Measurements from ENCODE around the gene PHYHD1.

The PHYHD1 gene

GRCh38 chr9:128986671-128987070, 65.9 kb downstream of the PHYHD1 start:
- DNase-seq = no peak

- no peak for DNase-seq
Measured at GRCh38 chr9:128987805-128988204, 67.0 kb downstream of the PHYHD1 start.

Data from stimulated activated CD4-positive, alpha-beta T cell treated with anti-CD3 and anti-CD28 coated beads, Interleukin-4, amount 100 ng/mL, for 24 hours (primary cell).